Jurkat, Clone E6-1 (cell line): ENCODE results near the gene UGT1A8.

ENCODE experiments used
- DNase-seq: peaks from one replicate; pipeline ENCODE4 v3.0.0-alpha.2; 2011; ENCODE audit warnings: low read depth, low spot score
- H3K4me3 ChIP-seq: 2 replicates; pipeline ENCODE4 v1.5.1; 2011; ENCODE audit warnings: mild to moderate bottlenecking, low read length, control low read depth, moderate library complexity

The UGT1A8 gene

DNA sequence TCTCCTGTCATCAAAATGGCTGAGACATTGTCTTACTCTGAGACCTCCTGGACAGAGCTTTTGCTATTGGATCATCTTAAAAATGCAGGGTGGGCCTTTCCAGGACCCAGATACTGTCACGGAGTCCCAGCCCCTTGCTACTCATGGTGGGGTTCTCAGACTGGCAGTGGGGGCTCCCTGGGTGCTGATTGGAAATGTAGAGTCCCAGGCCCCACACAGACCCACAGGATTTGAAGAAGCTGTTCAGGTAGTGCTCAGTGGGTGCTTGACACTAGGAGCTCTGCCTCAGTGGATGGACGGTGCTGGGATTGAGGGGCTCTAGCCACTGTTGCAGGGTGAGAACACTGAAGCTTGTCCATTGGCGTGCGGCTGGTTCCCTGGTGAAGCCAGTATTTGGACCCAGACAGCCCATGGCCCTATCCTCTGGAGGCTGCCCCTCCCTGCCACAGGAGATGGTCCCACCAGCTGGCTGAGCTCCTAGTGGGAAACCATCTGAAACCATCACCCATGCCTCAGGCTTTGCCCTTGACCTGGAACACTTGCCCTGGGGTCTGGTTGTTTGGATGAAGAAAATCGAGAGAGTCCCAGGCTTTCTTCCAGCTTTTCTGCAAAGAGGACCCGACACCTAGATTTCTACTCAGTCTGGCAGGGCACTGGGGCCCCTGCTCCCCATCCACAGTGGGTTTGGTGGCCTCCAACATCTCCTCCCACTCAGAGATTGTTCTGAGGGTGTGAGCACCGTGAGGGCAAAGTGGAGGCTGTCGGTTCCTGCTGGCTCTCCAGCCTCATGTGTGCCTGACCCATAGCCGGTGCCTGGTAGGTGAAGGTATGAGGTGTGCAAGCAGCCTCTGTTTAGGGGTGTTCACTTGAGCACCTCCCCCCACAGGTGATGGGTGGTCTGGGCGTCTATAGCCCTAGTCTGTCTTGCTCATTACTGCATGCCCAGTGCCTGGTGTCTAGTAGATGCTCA is 190.8 kb downstream of the UGT1A8 start:
- no peak for DNase-seq
- no peak overlapping the region for H3K4me3 ChIP-seq

DNA sequence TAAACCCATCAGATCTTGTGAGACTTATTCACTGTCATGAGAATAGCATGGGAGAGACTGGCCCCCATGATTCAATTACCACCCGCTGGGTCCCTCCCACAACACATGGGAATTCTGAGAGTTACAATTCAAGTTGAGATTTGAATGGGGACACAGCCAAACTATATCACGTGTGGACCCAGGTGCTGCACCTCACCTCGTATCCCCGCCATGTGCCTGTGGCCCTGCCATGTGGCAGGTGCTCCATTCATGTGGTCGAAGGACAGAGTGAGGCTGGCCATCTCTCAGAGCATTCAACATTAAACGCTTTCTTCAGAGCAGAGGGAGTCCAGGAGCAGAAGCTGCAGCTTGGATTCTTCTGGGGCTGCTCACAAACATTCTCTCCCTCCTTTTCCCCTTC is 193.0 kb downstream of the UGT1A8 start:
- H3K4me3 ChIP-seq = no peak overlapping the region
- no peak for DNase-seq

DNA sequence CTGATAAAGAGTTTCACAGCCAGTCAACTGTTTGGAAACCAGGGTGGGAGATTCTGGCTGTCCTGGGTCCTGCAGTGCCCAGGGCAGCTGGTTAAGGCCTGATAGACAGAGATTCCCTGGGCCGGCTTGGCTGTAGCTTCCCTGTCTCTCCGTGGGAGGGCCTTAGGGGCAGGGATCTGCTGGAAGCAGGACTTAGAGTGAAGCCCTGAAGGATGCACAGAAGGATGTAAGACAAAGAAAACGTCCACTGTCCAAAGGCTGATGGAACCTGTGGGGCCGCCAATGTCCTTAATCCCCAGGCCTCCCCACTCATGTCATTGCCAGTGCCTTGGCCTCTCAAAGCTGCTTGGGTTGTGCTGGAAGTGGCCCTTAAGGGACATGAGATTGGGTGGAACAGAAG is 193.7 kb downstream of the UGT1A8 start:
- DNase-seq = no peak
- no peak overlapping the region for H3K4me3 ChIP-seq

DNA sequence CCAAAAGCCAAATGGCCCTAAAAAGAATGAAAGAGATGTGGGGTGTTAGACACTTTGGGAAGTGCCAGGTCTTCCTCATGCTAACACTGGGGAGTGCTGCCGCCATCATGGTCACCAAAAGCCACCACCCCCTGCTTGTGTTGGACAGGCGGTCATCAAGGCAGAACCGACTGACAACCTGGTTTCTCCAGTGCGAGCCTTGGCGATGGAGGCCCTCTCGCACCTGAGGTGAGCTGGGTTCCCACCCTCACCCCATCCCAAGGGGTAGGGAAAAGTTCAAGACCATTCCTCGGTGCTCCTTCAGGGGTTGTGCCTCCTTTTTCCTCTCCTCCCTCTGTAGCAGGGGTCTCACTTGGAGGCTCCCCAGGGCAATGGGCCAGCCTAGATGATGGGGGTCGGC is 194.3 kb downstream of the UGT1A8 start:
- H3K4me3 ChIP-seq = no peak overlapping the region
- DNase-seq = no peak

DNA sequence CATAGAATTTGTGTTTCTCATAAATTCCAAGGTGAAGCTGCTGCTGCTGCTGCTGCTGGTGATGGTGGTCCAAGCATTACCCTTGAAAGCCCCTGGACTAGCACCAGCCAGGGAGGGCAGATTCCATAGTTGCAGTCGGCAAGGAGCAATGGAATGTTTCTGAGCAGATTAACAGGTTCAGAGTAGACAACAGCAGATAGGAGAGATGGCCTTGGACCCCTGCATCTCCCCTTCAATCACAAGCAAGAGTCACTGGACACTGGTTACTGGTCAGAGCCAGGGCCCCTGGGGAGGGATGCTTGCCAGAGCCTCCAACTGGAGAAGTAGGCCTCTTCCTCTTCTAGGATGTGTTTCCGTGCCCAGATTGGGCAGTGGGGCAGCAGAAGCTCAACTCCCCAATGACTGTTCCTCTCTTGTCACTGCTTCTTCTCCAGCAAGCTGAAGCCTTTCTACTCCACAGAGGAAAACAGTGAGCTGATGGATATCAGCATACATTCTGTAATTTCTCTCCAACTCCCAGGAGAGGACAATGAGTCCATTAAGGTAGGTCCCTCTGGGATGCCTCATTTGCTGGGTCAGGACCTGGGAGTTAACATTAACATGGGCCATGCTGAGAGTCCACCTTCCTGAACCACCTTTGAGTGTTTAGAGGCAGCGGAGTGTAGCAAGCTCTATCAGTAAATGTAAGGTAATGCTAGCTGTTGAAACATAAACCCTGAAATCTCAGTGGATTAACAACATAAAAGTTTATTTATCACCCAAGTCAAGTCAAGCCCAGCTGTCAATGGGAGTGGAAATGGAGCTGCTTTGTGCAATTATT is 196.0 kb downstream of the UGT1A8 start:
- no peak overlapping the region for H3K4me3 ChIP-seq
- DNase-seq = no peak

DNA sequence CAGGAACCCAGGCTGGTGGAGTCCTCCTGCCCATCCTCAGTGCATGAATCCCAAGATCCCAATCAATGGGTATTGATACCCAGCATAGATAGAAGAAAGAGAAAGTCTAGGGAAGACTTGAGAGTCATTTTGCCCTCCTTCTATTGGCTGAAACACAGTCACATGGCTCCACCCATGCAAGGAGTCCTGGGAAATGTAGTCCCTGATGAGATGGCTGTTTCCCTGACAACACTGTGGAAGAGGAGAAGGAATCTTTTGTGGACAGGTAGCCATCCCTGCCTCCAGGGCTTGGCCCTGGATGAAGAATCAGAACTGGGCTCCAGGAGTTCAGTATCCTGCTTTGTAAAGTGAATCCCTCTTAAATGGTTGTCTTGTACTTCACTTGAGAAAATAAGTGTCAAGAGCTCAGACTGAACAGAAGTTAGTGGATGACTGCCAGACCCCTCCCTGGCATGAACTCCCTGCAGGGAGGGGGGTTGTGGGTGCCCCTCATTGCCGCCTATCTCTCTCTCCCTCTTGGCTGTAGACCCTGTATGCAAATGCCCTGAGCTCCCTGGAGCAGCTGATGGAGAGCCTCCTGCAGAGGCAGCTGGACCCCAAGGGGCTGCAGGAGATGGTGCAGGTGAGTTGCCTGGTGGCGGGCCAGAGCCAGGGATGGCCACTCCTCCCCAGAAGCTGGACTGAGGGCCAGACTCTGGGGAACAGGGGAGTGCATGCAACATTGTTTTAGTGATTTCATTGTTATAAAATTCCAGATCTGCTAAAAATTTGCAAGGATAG is 196.8 kb downstream of the UGT1A8 start:
- no peak overlapping the region for H3K4me3 ChIP-seq
- no peak for DNase-seq

DNA sequence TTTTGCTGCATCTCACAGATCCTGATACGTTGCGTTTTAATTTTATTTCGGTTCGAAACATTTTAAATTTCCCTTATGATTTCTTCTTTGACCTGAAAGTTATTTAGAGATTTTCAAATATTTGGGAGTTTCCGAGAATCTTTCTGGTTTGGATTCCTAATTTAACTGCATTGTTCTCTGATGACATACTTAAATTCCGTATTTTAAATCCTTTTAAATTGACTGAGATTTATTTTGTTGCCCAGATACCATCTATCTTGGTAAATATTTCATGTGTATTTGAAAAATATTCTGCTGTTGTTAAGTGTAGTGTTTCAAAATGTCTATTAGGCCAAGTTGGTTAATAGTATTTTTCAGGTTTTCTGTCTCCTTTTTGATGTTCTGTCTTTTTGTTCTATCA is 198.4 kb downstream of the UGT1A8 start:
- H3K4me3 ChIP-seq = no peak overlapping the region
- no peak for DNase-seq

DNA sequence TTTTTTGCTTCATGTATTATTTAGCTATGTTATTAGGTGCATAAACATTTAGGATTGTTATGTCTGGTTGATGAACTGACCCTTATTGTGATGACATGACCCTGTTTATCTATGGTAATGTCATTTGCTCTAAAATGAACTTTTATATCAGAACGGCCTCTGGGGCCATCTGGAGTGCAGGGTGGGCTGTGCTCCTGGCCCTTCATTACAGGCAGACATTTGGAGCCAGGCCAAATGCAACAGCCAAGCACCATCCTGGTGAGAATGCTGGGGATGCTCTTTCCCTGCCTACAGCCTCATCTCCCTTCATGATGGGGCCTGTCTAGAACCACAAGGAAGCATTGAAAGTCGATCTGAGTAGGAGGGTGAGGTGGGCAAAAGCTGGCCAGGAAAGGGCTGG is 198.9 kb downstream of the UGT1A8 start:
- no peak overlapping the region for H3K4me3 ChIP-seq
- no peak for DNase-seq

DNA sequence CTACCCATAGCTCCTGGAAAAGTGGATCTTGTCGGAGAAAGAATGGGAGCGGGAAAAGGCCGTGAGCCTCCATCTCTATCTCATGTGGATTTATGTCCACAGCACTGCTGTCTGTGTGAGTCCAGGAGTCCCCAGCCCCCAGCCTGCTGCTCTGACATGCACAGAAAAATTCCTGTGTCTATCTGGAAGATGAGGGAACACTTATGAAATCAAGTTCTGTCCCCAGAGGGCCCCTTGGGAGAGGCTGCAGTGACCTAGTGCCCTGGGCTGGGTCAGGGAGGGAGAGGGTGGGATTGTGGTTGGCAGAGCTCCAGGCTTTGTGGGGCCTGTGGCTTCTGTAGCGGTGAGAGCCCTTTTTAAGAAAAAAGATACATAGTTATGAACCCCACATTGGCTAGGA is 199.3 kb downstream of the UGT1A8 start:
- DNase-seq = no peak
- no peak overlapping the region for H3K4me3 ChIP-seq

DNA sequence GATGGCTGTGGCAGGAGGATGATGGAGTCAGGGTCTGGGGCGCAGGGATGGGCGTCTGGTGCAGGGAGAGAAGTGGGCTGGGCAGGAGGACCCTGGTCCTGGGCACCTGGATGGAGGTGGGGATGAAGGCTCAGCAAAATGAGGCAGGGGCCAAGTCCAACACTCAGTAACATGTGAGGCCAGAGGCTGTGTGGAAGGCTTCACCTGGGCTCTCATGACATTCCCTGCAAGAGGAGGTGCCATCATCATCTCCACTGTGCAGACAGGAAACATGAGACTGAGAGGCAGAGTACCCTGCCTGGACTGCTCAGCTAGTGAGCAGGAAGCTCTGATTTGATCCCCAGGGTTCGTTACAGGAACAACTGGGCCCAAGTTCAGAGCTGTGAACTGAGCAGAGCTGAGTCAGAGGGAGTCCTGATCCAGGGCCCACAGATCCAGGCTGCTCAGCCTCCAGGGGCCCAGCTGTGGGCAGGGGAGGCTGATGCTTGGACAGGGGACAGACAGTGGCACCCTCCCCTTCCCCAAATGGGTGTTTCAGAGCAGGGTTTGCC is 200.0 kb downstream of the UGT1A8 start:
- no peak overlapping the region for H3K4me3 ChIP-seq
- DNase-seq = no peak

DNA sequence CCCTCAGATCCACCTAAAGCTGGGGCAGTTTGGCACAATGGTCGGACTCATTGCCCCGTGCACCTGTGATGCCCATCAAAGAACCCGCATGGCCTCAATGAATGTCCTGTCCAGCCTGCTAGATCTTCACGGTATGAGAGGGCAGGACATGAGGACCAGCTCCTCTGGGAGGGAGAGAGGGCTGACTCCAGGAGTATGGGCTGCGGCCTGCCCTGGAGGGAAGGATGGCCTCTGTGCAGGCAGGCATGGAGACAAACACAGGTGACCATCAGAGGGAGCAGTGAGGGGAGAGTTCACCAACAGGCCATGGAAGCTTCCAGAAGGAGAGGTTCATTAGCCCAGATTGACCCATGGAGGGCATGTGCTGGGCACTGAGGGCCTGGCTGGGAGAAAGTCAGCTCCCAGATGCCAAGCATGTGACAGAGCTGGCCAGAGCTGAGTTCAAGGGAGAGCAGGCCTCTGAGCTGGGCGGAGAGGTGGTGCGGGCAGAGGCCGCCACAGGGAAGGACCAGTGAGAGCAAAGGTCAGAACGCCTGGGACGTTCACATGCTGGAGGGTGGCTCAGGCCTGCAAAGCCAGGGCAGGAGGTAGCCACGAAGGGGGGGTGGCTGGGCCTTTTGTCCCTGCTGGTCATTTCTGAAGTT is 200.7 kb downstream of the UGT1A8 start:
- no peak overlapping the region for H3K4me3 ChIP-seq
- no peak for DNase-seq

DNA sequence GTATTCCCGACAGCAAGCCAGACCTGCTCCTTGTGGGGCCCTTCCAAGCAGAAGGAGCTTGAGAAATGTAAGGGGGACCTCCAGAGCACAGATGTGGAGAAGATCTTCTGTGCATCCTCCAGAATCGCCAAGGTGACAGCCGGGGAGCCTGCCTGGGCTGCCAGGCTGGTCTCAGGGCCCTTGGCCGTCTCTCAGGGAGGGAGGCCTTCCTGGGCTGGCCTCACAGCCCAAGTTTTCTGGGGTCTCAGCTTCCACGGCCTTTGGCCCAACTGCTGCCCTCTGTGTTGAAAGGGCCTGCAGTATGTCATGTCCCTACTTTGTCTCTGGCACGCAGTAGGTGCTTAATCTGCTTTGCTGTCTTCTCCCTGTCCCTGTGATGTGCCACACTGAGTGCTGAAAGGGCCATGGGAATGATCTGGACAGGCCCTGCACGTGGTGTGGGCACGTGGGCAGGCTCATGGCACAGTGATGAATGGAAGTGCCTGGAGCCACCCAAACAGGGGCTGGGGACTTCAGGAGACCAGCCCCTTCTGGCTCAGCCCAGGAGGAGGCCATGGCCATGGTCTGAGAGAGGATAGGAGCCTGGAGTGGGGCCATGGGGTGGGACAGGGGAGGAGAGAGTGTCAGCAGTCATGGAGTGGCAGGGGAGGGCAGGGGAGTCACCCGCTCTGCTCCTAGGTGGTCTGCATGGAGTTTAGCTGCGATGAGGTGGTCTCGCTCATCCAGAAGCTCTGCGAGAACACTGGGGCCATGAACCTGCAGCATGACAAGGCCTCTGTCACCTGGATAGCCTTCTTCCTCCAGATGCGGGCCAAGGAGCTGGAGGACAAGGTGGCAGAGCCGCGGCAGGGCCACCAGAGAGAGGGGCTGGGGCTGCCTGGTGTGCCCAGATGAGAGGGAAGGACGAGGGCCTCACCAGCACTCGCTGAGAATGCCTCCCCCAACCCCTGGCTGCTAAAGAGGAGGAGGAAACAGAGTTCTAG is 201.5 kb downstream of the UGT1A8 start:
- H3K4me3 ChIP-seq = no peak overlapping the region
- DNase-seq = no peak

DNA sequence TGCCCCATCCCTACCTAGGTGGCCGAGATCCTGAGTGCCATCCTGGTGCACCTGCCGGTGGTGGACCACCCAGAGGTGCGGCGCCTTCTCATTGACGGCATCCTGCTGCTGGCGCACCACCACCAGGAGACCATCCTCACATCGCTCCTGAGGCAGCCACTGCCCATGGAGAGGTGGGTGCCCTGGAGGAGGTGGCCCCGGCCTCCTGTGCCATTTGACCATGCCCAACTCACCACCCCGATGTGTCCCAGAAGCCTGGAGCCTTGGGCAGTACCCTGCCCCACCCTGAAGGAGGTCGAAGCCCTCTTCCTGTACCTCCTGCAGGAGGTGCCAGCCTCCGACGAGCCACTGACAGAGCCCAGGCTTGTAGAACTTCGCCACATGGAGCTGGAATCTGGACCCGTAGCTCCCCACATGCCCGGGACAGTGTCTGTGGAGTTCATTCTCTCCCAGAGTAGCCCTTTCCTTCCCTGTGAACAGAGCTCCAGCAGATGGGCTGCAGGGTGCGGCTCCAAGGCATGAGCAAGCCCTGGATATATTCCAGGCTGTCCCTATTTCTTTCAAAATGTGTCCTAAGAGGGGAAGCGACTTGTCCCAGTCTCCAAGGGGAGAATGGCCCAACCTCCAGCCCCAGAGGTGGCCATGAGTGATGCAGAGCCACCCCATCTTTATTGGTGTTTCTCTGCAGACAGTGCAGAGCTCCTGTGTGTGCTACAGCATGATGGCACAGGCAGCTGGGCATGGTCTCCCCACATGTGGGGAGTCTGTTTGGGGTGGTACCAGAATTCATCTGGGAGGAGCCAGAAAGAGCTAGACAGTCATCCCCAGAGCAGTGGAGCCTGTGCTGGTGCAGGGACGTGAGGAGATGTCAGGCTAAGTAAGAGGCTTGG is 202.7 kb downstream of the UGT1A8 start:
- H3K4me3 ChIP-seq = no peak overlapping the region
- DNase-seq = no peak

DNA sequence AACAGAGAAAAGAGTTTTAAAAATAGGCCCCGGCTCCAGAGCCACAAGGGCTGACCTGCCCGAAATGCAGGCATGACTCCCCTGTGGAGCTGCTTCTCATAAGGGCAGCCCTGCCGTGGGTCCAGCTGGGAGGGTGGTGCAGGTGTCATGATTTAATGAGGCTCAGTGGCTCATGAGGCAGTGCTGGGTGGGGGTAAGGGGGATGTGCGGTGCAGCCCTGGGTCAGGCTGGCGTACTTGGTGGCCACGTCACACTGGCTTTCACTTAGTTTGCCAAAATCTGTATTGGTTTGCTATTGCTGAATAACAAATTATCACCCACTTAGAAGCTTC is 203.3 kb downstream of the UGT1A8 start:
- H3K4me3 ChIP-seq = no peak overlapping the region
- no peak for DNase-seq

DNA sequence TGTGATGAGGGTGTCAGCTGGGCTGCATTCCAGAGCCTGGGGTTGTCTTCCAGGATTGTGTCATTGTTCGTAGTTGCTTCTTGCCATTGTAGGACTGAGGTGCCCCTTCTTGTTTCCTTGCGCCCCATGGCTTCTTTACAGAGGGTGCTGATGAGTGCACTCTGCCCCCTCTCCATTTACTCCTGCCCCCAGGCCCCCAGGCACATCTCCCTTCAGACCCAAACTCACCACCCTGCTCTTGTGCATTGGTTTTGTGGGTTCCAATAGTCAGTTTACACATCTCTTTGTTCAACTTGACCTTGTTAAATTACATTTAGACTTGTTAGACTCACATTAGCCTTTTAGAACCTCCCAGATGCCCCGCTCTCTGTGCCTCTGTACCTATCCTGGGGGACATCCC is 203.8 kb downstream of the UGT1A8 start:
- no peak for DNase-seq

DNA sequence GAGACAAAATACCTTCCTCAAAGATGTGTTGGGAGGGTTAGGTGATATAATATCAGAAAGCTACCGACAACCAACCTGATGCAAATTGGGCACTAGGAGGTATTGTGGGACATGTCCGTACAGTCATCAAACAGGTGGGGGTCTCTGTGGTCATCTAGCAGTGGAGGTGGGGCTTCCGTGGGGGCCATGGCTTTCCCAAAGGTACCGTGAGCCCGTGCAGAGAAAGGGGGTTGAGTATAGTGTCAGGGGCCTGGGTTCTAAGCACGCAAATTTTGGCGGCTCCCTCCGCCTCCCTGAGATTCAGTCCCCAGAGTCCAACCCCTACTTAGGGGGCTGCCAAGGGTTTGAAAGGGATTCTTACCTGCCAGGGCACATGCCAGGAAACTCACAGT is 204.3 kb downstream of the UGT1A8 start:
- no peak overlapping the region for H3K4me3 ChIP-seq
- DNase-seq = no peak

More for the DNA sequence above, 203.8 kb downstream of the UGT1A8 start:
- H3K4me3 ChIP-seq = no peak overlapping the region
